HG03378 (cell line): ENCODE data around the gene LINC00305.

Experiments
- ATAC-seq: cut with Tn5 transposase; IDR thresholded peaks from one replicate; pipeline ENCODE4 v1.9.1; 2021; ENCODE audit warnings: mild to moderate bottlenecking, moderate library complexity; ENCODE audit not compliant: unreplicated experiment

LINC00305 gene

DNA sequence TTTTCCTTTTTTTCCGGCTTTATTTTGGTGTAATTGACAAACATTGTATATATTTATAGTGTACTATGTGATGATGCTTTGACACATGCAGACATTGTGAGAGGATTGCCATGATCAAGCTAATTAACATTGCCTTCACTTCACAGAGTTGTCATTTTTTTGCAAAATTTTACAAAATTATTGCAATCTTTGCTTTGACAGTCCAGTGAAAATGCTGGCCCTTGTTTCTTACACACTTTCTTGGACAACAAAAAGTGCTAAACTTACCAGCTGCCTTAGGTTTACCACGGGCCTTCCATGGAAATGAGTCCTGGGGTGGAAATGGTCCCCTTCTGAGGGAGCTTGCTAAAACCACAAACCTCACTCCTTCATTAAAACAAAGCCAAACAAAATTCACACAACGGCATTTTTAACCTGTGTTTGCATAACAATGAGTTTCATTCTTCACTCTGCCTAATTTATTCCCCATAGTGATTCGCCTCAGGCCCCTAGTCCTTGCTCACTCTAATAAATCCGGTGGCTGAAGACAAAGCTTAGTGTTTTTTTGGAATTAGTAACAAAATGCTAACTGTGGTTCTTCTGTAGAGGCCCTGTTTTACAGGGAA lies 32.2 kb downstream of the LINC00305 start:
- ATAC-seq, result no peak

DNA sequence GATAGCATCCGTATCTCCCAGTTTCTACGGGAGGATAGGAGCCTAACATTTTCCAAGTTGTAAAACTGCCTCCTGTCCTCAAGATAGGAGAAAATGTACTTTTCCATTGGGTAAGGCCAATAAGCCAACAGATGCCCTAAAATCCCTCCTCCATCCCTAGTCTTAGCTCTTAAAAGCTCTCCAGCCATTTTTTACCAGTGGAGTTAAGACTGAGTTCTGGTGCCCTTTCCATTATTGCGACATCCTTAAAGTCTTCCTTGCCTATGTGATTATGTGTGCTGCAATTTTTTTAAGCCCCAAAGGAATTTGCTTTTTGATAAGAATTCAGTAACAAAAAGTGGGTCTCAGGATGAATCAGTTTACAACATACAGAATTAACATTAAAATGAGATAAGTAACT lies 33.0 kb downstream of the LINC00305 start:
- no peak for ATAC-seq

DNA sequence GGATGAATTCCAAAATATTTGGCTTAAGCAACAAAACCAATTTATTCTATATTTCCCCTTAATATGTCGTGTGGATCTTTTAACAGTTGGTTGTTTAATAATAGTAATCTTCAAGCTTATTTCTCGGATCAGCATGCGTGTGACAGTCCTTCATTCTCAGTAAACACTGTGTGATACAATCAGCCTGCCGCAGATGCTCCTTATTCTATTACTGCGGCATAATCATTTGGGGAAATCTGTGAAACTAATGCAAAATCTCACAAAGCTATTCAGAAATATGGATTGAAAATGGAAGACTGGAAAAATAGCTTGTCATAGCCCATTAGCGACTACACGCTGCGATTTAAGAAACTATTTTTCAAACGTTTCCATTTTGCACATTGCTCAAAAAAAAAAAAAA lies 36.9 kb downstream of the LINC00305 start:
- ATAC-seq, result no peak

DNA sequence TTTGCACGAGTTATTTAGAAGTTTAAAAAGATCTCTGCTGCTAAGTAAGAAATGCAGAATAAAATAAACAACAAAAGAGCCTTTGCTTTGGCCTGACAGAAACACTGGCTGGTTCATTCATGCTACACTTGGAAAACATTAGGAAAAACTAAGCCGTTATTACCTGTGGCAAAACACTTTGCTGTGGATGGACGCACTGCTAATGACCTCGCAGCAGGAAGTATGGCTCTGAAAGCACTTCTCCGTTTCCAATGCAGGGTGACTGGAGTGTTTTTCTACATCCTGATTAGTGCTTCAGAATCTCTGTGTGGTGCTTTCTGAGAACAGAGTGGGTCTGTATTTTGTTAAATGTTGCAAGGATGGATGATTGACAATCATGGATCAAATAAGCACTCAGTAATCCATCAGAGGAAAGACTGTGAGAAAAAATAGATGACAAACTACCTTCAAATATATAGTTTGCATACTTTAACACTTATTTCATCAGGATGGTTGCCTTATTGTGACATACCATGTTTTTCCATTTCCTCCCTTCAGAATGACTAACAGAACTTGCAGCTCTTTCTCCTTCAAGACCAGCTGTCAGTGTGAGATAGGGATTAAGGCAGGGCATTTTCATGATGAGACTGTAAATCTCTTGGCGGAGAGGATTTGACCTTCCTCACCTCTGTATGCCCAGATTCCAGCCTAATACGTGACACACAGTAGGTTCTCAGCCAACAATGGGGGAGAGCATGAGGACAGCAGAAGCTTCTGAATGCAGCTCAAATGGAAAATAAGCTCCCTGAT lies 38.0 kb downstream of the LINC00305 start:
- no peak for ATAC-seq

DNA sequence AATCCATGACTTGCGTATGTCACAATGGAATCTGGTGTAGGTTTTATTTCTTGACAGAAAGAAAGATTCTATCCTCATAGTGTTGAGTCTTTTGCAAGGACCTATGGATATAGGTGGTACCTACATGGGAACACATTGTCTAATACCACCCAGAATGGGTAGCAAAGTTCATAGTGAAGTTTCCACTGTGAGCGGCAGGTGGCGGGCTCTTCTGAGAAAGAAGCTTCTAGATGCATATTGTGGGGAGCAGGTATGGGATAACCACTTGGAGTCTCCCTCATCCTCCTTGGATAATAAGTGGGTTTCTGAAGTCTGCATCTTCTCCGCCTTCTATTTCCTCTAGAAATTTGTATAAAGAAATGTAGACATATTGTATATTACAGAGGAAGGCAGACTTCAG lies 44.9 kb downstream of the LINC00305 start:
- ATAC-seq, result no peak

DNA sequence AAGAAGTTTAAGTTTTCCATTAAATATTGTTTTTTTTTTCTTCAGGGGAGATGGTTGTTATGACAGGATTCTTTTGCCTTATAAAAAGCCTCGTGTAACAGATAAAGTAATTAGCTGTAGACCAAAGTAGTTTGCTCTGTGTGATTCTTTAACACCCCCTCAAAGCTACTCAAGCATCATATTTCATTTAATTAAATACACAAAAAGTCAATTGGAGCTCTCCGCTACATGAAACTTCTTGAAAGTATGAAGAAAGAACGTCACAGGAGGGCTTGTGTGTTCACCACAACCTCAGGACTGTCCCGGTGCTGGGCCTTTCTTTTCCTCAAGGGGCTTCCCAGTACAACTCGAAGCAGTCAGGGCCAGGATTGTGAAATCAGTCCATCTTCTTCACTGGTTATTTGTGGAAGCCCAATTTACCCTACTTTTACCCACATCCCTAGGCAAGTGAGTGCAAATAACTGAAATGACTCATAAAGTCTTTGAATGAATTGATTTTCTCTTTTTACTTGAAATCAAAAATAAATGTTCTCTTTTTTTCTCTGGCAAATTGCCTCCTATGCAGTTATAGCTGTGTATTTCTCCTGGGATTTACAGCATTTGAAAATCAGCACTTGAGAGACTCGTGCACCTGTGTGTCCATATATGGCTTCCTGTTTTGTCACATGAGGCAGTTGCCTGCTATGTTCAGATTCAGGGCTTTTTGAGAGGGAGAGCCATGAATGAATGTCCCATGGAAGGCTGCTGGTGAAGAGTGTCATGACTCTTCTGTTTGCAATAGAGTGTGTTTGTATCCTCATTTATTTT lies 48.6 kb downstream of the LINC00305 start:
- peak; percentile 70 for ATAC-seq

DNA sequence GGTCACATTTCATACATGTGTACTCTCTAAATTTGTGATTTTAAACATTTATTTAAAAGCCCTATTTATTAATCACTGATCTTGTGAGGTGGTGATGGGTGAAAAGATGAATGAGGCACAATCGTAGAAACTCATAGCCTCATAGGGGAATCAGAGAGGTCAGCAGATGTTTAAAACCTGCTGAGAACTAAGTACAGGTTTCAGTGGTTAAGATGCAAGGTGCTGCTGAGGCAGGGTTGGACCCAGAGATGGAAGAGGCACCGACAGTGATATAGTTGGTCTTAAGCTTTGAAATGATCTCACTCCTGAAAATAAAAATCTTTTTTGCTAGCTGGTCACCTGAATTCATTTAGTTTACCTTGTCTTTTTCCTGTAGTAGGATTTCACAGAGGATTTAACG lies 49.6 kb downstream of the LINC00305 start:
- ATAC-seq, result peak; percentile 40

DNA sequence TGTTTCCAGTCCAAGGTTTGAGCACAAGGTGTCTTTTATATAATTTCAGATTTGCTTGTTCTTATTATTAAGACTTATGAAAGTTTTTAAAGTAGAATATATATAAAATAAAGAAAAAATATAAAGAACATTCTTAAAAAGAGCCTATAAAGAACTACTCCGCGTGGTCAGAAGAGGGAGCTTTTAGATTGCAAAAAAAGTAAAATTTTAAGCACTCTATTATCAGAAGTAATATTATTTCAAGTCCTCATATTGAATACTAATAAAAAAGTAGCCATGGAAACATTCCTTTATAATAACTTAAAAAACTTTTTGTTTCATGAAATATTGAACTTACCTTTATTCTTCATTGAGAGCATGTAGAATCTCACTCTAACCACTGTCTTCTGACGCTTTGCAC lies 51.4 kb downstream of the LINC00305 start:
- ATAC-seq, result no peak

DNA sequence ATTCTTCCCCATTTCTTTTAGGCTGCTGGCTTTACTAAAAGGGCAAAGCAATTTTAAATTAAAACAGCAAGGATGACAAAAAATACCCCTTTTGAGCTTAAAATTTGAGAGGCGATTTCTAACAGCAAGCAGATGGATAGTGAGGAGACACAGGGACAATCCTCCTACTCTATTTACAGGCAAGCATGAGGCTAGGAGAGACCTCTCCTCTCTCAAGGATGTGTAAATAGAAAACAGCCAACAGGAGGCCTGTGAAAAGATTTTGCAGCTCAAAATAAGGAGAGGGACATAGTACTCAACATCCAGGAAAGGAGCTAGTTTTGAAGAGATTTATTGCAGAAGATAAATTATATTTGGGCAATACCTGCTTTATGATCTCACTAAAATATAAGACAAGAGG lies 53.8 kb downstream of the LINC00305 start:
- no peak for ATAC-seq

DNA sequence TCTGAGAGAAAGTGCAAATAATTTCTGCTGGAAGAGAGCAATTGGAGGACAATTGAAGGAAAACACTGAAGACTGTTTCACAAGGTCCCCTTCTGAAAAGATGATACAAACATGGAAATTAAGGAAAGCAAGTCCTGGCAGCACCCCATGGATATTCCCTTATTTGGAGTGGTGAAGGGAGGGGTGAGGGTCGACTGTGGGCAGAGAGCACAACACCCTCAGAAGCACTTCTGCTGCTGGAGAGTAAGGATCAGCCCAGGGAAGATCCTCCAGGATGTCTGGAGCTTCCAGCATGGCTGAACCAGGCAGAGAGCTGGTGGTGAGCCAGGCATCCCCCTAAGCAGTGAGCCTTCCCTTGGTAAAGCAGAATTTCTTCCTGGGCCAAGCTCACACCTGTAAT lies 54.7 kb downstream of the LINC00305 start:
- no peak for ATAC-seq

DNA sequence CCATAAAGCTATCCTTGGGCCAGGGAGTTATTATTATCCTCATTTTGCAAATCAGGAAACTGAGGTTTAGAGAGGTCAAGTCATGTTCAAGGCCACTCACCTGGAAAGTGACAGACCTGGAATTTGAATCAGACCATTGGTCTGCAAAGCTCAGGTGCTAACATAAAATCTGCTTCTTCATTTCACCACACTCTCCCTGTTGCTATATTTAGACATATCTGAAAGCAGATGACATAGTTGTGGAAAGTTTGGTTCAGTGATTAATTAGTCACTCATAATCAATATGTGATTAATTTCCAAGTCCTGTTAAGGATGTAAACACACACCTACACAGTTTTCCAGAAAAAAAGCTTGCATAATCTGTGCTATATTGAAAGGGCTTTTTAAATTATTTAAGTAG lies 57.4 kb downstream of the LINC00305 start:
- ATAC-seq, result peak; percentile 68

DNA sequence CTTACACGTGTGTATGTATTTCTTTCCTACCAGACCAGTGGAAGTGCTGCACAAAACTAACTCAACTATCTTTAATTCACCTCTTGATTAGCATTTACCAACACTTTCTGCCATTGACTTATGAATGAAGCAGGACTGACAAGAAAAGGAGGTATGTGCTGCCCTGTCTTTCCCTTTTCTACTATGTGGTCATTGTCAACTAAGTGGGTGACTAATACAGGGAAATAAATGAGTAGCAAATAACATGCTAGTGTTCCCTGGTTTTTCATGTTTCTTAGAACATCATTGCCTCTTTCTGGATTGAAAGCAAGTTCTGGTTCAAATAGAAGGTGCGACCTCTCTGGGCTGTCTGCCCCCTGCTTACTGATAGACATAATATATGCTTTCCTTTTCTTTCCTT lies 58.0 kb downstream of the LINC00305 start:
- peak; percentile 69 for ATAC-seq

DNA sequence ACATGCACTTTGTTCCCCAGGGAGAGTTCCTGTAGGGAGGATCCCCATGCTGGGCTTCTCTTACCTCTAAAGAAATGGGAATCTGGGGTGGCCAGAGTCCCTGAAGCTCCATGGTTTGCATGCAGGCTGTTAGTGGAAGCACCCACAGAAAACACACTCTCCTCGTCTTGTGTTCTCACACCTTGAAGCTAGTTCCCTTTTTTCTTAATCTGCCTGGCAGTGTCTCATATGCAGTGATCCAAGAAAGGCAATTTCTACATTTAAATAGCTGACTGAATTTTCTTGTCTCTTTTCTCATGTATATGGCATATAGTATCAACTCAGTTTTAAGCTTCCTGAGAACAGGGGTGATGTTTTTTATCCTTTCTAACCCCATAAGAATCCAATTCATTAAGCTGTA lies 65.0 kb downstream of the LINC00305 start:
- no peak for ATAC-seq

DNA sequence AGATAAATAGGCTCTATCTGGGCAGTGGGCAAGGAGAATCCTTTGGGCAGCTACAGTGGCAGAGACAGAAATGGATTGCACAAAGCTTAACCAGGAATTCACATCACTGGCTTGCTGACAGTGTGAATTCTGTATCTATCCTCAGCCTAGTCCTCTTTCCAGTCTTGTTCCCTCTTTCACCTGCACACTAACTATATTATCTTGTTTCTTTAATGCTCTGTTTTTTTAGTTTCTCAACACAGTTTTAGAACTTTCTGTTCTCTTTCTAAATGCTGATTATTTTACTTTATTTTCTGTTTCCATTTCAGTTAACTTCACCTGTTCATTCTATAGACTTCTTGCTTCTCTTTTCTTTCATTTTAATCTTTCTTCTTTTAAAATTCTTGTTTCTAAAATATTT lies 66.4 kb downstream of the LINC00305 start:
- no peak for ATAC-seq

DNA sequence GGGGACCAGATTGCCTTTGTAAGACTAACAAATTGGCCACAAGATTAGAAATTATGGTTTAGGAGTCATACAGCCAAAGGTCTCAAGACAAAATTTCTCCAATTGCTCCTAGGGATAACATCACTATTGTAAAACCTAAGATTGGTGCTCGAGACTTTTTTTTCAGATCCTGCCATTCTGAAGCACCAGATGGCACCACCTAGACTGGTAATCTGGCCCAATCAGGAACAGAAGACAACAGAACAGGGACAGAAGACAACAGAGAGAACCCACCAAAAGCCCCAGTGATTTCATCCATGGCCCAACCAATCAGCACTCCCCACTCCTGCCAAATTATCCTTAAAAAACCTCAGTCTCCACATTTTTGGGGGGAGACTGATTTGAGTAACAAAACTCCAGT lies 66.8 kb downstream of the LINC00305 start:
- ATAC-seq, result no peak

DNA sequence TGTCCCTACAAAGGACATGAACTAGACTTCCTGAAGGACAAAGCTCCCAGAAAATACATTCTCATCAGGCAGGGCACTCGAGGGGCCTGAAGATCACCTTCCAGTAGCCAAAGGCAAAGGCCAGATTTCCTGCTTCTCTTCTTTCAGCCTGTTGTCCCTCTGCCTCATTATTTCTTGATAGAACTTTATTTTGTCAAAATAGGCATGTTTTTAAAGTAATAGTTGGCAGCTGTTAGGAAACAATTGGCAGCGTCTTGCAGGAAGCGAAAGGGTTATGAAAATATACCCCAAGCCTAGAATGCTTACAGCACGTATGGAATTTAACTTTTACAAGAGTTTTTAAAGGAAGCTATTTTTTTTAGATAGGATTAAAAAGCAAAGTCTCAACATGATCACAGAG lies 74.9 kb downstream of the LINC00305 start:
- ATAC-seq, result no peak

DNA sequence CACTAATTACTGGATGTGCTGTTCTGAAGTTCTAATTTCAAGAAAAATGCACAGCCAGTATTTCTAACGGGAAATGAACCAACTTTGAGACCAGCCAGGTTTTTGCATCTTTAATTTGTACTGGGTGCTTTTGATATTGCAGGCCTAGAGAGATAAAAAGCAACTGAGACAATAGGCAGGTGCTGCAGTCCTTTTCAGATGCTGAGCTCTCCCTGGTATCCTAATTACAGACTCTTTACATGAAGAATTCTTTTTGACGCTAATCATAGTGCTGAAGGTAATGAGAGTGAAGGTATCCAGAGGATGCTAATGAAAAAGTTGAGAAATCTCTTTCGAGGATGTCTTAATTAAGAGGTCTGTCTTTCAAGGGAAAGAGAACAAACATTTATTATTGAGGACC lies 93.9 kb downstream of the LINC00305 start:
- no peak for ATAC-seq

DNA sequence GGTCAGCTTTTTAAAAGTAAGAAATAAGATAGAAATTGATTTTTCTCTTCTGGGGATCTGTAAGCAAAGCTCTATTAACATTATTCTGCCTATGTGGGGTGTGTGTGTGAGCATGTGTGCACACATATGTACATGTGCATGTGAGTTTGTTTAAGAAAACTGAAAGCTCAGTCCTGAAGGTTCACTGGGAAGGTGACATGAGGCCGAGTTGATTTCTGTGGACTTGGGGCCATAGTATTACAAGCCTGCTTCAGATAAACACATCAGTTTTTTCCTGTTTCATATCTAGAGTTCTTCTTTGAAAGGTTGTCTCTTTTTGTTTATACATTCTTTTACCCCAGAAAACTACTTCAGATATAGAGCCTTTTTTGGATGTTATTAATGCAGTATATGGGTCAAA lies 95.6 kb downstream of the LINC00305 start:
- no peak for ATAC-seq

DNA sequence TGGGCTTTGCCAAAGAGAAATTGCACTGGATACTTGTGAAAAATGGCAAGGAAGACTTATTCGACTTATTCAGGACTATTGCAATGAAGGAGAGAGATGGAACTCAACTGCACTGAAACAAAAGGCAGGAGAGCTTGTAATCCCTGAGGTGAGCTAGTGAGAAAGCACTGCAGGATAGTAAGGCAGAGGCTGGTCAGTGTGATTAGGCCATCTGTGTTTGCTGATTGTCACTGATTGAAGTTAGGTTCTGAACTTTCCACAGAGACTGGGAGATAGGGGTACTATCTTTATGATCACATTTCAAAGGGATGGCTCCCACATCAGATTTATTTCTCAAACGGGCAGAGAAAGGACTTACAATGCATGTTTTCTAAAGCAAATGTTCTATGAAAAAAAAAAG lies 96.1 kb downstream of the LINC00305 start:
- ATAC-seq, result no peak

DNA sequence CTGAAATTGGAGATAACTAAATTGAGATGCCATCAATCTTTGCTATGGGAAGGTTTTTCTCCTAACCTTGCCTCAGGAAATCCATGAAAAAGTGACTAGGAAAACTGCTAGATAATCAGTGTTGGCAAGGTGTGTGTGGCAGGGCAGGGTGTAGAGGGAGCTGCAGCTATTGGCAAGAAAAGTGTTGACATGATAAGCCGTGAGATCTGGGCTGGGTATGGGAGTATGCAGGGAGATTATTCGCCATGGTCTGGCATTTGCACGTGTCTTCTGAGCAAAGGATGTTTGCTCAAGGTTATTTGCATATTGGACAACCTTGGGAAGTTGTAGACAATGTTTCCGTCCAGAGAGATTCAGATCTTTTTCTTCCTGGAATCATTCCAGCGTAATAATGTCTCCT lies 104.3 kb downstream of the LINC00305 start:
- no peak for ATAC-seq

DNA sequence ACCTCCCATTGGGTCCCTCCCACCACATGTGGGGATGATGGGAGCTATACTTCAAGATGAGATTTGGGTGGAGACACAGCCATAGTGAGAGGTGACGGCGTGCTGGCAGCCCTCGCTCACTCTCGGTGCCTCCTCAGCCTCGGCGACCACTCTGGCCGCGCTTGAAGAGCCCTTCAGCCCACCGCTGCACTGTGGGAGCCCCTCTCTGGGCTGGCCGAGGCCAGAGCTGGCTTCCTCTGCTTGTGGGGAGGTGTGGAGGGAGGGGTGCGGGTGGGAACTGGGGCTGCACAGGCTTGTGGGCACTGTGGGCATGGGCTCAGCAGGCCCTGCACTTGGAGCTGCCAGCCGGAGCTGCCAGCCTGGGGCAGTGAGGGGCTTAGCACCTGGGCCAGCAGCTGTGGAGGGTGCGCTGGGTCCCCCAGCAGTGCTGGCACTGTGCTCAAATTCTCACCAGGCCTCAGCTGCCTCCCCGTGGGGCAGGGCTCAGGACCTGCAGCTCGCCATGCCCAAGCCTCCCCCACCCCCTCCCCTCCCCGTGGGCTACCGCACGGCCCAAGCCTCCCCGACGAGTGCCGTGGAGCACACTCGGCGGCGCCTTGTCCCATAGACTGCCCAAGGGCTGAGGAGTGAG lies 106.0 kb downstream of the LINC00305 start:
- no peak for ATAC-seq
